Vagina (tissue), 2 donors: ENCODE measurements around the gene TMEM183A.

Experiments
- POLR2A ChIP-seq, 2 donors: fragments of 450-650 bp; IDR thresholded peaks; one replicate each; pipeline ENCODE4 v1.6.1; 2017; ENCODE audit warnings: antibody characterized with exemption in 2 of 2, mild to moderate bottlenecking in 2 of 2, moderate library complexity in 2 of 2
- POLR2AphosphoS5 ChIP-seq, 2 donors: sonication (generic); formaldehyde crosslinking; IDR thresholded peaks; one replicate each; pipeline ENCODE4 v1.9.0; 2017; ENCODE audit warnings: antibody characterized with exemption in 2 of 2, mild to moderate bottlenecking in 2 of 2, low read depth in 1 of 2; ENCODE audit not compliant: insufficient read depth in 1 of 2
- TF ChIP-seq, protein P1 (sequence below), 3 experiments: fragments of 450-650 bp in 2 of 3; fragments of 200-600 bp in 1 of 3; sonication (generic) in 1 of 3; IDR thresholded peaks; one replicate each; pipeline ENCODE4 v1.5.1; 2017 to 2019; ENCODE audit warnings: antibody characterized with exemption in 3 of 3, mild to moderate bottlenecking in 2 of 3, moderate library complexity in 2 of 3

DNA sequence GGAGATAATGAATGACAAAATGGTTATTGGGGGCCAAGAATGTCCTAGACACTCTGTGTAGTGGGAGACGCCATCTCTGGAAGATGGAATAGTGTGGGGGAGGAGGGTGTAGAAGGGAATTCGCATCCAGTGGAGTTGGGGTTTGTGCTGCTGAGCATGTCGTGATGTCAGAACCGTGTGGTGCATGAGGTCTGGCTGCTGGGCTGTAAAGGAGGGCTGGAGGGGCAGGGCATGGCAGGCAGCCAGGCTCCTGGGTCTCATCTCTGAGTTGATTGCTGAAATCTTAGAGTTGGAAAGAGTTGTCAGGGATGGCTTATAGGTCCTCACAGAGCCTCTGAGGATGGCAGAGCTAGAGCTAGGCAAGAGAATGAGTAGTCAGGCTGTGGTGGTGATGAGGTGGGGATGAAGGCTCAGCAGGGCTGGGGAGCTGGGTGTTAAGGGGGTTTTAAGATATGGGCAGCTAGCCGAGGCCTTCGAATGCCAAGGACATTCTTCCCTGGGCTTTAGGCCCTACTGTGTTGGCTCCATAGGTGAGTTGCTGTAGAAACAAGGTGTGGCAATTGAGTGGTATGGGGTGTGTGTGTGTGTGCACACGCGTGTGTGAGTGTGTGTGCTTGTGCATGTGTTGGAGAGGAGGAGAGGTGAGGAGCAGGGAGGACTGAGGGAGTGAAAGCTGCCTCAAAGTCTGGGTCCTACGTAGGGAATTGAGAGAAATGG, 21.1 kb downstream of the TMEM183A start:
- TF ChIP-seq POLR2AphosphoS5 (IDR thresholded peaks at IDR 0.05; ENCODE audit: insufficient read depth in 1 of 2, low read depth in 1 of 2) (no peak), POLR2A (IDR thresholded peaks at IDR 0.05) (no peak)
- TF ChIP-seq, protein P1, sequence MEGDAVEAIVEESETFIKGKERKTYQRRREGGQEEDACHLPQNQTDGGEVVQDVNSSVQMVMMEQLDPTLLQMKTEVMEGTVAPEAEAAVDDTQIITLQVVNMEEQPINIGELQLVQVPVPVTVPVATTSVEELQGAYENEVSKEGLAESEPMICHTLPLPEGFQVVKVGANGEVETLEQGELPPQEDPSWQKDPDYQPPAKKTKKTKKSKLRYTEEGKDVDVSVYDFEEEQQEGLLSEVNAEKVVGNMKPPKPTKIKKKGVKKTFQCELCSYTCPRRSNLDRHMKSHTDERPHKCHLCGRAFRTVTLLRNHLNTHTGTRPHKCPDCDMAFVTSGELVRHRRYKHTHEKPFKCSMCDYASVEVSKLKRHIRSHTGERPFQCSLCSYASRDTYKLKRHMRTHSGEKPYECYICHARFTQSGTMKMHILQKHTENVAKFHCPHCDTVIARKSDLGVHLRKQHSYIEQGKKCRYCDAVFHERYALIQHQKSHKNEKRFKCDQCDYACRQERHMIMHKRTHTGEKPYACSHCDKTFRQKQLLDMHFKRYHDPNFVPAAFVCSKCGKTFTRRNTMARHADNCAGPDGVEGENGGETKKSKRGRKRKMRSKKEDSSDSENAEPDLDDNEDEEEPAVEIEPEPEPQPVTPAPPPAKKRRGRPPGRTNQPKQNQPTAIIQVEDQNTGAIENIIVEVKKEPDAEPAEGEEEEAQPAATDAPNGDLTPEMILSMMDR (IDR thresholded peaks at IDR 0.05): no peak
